ENCODE data around the gene EPC1.
"Not testable (repeated sequence)": the region's sequence is repeated elsewhere in the genome, so short reads cannot be mapped to it uniquely, and the experiment has no call there.

EPC1 gene

DNA sequence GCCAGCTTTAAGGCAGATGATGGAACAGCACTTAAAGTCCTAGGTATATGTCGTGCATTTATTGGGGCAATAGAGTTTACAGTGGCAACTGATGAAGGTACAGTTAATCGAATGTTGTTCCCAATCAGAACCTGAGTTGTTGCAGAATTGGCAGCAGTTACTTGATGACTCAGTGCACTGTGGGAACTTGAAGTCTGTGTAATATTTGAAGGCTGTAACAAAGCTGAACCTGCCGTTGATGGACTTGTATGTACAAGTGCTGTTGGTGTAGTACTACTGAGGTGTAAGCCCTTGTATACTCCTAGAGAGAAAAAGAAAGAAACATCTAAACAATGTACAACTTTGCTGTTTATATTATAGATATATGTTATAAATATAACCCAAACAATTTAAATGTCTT lies 75.3 kb downstream of the EPC1 start:
- no peak for DNase-seq (ENCODE audit: low spot score)

GRCh38 chr10:32269343-32270100 lies 77.4 kb downstream of the EPC1 start:
- no peak for DNase-seq (ENCODE audit: low spot score)

- DNase-seq (ENCODE audit: low spot score), result no peak
These were observed 78.2 kb downstream of the EPC1 start for GRCh38 chr10:32268788-32269187.

DNA sequence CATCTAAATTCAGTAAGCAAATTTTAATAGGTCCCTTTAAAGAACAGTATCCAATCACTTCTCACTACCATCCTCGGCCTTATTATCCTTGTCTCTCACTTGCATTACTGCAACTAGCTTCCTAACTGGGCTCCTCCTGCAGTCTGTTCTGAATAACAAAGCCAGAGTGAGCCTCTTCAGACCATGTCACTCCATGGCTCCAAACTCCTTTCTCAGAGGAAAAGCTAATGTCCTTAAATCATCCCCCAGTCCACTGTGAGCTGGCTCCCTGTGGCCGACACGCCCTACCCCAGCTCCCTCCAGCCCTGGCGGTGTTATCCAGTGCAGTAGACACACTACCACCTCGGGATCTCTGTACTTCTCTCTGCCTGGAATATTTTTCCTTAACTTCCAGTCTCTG lies 80.0 kb downstream of the EPC1 start:
- DNase-seq (ENCODE audit: low spot score), result no peak

- no peak for DNase-seq (ENCODE audit: low spot score)
These were observed 80.4 kb downstream of the EPC1 start for GRCh38 chr10:32266566-32266965.

DNA sequence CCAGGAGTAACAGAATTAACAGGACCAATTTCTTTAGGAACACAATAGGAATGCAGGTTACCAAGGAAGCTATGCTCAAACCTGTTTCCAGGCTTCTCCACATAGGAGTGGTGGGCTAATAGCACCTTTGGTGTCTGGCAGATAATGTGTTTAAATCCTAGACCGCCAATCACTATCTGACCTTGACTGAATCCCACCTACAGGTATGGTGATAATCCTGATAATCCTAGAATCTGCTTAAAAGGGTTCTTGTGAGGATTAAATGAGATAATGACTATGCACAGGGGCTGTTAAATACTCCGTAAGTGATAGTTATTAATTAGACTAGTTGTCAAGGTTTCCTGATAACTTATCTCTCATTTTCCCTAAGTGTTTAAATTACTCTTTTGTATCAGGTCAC lies 81.2 kb downstream of the EPC1 start:
- no peak for DNase-seq (ENCODE audit: low spot score)

- DNase-seq (ENCODE audit: low spot score), result no peak
These were observed 83.7 kb downstream of the EPC1 start for GRCh38 chr10:32263300-32263699.

DNA sequence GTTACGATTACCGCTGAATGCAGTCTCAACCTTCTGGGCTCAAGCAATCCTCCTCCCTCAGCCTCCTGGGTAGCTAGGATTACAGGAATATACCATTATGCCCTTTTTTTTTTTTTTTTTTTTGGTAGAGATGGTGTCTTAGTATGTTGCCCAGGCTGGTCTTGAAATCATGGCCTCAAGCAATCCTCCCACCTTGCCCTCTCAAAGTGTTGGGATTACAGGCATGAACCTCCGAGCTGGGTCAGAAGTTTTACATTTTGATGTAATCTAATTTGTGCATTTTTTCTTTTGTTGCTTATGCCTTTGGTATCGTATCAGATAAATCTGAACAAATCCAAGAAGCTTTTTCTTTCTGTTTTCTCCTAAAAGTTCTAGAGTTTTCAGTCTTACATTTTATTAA lies 87.4 kb downstream of the EPC1 start:
- DNase-seq (ENCODE audit: low spot score), result no peak

DNA sequence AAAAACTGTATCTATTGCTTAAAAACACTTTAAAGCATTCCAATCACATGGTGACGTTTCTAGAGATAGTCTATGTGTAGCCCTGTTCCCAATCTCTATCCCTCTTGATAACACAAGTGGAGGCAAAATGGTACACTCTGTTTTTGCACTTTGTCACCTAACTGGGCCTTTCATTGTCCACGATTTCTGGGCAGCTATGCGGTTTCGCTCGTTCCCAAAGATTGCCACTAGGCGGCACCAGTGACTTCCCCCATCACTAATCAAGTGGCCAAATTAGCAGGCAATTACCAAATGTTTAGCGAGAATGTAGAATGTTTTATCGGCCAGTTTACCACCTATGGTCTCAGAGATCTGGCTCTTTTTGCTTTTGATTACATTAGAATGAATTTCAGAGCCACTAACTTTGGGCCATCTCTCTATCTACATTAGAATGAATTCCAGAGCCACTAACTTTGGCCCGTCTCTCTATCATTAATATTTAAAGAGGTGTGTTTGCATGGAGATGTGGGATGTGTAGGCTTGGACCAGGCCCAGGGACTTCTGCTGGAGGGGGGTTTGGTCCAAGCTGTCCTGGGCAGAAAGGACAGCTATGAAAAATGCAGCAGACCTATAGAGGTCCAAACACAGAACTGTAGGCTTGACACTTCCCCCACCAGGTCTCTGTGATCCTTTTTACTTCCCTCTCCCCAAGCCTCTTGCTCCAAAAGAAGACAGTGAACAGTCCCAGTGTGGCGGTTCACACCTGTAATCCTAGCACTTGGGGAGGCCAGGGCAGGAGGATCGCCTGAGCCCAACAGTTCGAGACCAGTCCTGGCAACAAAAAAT lies 90.1 kb downstream of the EPC1 start:
- peak; percentile 61 for DNase-seq (ENCODE audit: low spot score)

DNA sequence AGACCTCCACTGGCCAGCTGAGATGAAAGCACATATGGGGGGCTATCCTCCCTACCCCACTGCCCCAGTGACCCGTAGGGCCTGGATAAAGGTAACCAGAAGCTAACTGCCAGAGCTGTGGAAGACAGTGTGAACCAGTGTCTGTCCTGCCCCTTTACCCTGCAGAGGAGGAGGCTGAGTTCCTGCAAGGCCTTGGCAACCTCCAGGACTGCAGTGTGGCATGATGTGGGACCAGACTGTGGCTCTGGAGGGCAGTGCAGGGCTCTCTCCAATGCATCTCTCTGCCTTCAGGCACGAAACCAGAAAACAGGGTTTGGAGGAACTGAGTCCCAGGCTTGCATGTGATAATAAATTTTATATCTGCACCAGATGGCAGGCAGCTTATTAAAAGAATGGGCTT lies 93.1 kb downstream of the EPC1 start:
- no peak for DNase-seq (ENCODE audit: low spot score)

DNA sequence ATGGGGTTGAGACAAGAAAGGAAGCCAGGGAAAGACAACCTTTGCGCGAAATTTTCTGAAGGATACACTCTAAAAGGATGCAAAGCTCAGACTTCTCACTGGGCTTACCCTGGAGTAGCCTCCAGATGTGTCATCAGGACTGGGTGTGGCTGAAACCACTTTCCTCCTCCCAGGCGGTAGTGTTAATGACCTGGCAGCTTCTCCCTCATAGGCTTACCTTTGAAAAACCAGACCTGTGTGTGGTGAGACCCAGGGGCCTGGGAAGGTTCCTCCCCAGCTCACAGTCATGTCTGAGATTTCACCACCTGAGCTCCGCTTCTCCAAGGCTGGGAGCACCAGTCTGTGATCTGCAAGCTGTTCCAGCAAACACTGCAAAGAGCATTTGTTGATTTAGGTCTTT lies 93.7 kb downstream of the EPC1 start:
- DNase-seq (ENCODE audit: low spot score), result no peak

DNA sequence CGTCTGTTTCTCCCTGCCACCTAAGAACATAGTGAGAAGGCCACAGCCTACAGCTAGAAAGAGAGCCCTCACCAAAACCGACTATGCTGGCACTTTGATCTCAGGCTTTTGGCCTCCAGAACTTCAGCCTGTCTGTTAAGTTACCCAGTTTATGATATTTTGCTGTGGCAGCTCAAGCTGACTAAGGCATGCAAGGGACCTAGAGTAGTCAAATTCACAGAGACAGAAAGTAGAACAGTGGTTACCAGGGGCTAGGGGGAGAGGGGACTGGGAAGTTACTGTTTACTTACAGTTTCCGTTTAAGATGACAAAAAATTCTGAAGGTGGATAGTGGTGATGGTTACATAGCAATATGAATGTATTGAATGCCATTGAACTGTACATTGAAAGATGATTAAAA lies 96.5 kb downstream of the EPC1 start:
- not testable (repeated sequence) for DNase-seq (ENCODE audit: low spot score)

- no peak for DNase-seq (ENCODE audit: low spot score)
These were observed 100.3 kb downstream of the EPC1 start for GRCh38 chr10:32246685-32247084.

DNA sequence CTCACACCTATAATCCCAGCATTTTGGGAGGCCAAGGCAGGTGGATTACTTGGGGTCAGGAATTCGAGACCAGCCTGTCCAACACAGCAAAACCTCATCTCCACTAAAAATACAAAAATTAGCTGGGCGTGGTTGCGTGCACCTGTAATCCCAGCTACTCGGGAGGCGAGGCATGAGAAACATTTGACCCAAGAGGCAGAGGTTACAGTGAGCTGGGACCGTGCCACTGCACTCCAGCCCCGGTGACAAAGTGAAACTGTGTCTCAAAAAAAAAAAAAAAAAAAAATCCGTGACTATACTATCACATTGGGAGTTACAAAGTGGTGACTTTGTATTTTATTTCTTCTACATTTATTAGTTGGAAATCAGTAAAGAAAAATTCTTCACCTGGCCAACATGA lies 101.2 kb downstream of the EPC1 start:
- DNase-seq (ENCODE audit: low spot score), result no peak

DNA sequence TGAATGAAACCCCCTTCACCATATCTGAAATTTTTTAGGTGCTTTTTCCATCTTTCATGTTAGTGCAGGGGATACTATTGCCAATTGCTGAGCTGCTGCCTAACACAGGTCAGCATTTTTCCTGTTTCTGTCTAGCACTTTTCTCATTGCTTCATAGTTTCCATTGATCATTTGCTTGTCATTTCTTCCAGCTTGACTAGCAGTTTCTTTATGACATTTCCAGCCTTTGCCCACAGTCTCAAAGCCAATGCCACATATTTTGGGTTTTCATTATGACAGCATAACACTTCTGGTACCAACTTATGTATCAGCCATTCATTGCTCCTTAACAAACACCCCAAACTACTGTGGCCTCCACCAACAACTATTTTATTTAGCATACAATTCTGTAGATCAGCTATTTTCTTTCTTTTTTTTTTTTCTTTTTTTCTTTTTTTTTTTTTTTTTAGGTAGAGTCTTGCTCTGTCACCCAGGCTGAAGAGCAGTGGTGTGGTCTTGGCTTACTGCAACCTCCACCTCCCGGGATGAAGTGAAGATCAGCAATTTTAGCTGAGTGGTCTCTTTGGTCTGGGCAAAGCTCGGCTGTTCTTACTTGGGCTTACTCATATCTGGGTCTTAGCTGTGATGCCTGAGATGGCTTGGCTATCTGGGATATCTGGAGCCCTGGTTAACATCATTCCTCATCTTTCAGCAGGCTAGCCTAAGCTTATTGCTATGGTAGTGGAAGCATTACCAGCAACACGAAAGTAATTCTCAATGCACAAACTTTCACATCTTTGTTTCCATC lies 102.3 kb downstream of the EPC1 start:
- no peak for DNase-seq (ENCODE audit: low spot score)

DNA sequence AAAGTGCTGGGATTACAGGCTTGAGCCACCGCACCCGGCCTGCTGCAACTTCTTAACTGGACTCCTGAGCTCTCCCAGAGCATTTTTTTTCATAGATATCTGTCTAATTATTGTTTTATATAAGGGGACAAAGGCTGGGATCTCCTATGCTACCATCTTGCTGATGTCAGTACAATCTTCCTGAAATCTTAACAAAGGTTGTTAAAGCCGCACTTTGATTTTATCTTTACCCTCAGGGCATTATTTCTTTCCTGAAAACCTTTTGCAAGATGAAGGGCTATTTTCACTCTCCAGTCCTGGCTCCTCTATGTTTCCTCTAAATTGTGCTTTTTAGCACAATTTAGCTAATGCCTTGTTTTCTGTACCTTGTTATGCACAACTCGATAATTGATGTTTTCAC lies 102.9 kb downstream of the EPC1 start:
- no peak for DNase-seq (ENCODE audit: low spot score)

DNA sequence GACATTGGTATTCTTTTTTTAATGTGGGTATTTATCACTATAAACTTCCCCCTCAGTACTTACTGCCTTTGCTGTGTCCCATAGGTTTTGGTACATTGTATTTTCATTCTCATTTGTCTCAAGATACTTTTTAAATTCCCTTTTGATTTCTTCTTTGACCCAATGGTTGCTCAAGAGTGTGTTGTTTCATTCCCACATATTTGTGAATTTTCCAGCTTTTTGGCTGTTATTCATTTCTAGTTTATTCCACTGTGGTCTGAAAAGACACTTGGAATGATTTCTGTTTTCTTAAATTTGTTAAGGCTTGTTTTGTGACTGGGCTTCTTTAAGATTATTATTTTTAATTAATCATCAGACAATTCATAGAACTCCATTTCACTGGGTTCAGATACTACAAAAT lies 105.0 kb downstream of the EPC1 start:
- DNase-seq (ENCODE audit: low spot score), result no peak

DNA sequence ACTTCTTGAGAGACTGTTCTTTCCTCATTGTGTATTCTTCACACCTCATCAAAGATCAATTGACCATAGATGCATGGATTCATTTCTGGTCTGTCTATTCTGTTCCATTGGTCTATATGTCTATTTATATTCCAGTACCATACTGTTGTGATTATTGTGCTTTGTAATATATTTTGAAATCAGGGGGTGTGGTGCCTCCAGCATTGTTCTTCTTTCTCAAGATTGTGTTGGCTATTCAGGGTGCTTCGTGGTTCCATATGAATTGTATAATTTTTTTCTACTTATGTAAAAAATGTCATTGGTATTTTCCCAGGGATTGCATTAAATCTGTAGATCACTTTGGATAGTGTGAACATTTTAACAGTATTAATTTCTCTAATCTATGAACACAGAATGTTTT lies 106.5 kb downstream of the EPC1 start:
- no peak for DNase-seq (ENCODE audit: low spot score)

GRCh38 chr10:32239769-32240168 lies 107.2 kb downstream of the EPC1 start:
- no peak for DNase-seq (ENCODE audit: low spot score)

GRCh38 chr10:32237644-32238345 lies 109.2 kb downstream of the EPC1 start:
- no peak for DNase-seq (ENCODE audit: low spot score)

DNA sequence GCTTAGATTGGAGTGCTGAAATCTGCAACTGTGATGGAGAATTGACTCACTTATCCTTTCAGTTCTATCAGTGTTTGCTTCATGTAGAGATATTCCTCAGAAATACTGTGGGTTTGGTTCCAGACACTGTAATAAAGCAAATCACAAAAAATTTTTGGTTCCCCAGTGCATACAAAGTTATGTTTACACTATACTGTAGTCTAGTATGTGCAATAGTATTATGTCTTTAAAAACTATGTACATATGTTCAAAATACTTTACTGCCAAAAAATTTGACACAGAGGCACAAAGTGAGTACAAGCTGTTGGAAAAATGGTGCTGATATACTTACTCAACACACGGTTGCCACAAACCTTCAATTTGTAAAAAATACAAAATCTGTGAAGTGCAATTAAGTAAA lies 112.5 kb downstream of the EPC1 start:
- no peak for DNase-seq (ENCODE audit: low spot score)

GRCh38 chr10:32233375-32233774 lies 113.6 kb downstream of the EPC1 start:
- not testable (repeated sequence) for DNase-seq (ENCODE audit: low spot score)
